Left ventricle myocardium inferior (tissue), 1 donor: ENCODE measurements around the gene IL37. TPM values are rescaled to one million over a fixed set of nuclear protein-coding genes. Genes with fewer than 3 reads are reported as not detected.

Experiments
- DNase-seq: peaks from one replicate; pipeline ENCODE4 v3.0.0-alpha.2; 2020
- H3K27ac ChIP-seq: fragments of 200-600 bp; replicated peaks from 2 replicates; pipeline ENCODE4 v1.8.0; 2021
- H3K27me3 ChIP-seq: fragments of 200-600 bp; 2 replicates; pipeline ENCODE4 v1.8.0; 2021; ENCODE audit warnings: low read depth
- H3K36me3 ChIP-seq: fragments of 200-600 bp; 2 replicates; pipeline ENCODE4 v1.8.0; 2021
- H3K4me1 ChIP-seq: fragments of 200-600 bp; 2 replicates; pipeline ENCODE4 v1.8.0; 2021
- H3K4me3 ChIP-seq: fragments of 200-600 bp; 2 replicates; pipeline ENCODE4 v1.8.0; 2021; ENCODE audit warnings: mild to moderate bottlenecking, moderate library complexity
- H3K9me3 ChIP-seq: fragments of 200-600 bp; replicated peaks from 2 replicates; pipeline ENCODE4 v1.8.0; 2021
- CTCF ChIP-seq: fragments of 200-600 bp; IDR thresholded peaks from 2 replicates; pipeline ENCODE4 v1.8.0; 2021; ENCODE audit warnings: antibody characterized with exemption, mild to moderate bottlenecking, borderline replicate concordance
- intact Hi-C: fragments of 100-400 bp; cut with micrococcal nuclease; formaldehyde crosslinking; loops from one replicate; pipeline ENCODE4 v1.11.0; 2022
- total RNA-seq: library from RNA; stranded (reverse); fragmentation: NEBNext Ultra II Directional; extraction: Animal tissue kit (Norgen Biotek cat#: 25700); gene quantifications from one replicate; pipeline ENCODE4 v1.2.1, GENCODE V29; 2021
- donor health status: DM: no; HTN: yes; CAD: no; lungs with severe emphysema.

The IL37 gene
- total RNA-seq, 1 donor from 2014 or later = not detected

DNA sequence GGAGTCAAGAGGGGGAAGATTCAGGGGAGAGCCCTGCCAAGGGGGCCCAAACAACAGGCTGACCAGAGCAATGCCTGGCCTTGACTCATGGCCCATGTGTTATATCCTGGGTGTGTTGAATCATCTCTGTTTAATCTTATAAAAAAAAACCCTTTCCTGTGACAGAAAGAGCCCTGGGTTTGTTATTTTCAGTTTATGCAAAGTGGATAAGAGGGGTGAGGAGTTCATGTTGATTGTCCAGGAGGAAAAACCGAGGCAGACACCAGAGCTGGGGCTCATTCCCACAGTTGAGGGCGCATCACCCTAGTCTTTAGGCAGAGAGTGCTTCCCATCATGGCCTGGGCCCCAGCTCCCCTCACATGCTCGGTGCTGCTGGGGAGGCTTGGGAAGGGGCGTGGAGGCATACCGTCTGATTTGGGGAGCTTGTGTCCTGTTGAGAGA is 30.9 kb upstream of the IL37 start:
- Histone ChIP-seq H3K4me1 (no peaks in the 10 kb centered on the region), H3K36me3 (no peaks in the 10 kb centered on the region), H3K9me3 (no peaks in the 10 kb centered on the region), H3K27me3 (peaks cover 22% of the 10 kb centered on the region), H3K27ac (no peak overlapping the region), H3K4me3 (no peak overlapping the region)
- no peak for DNase-seq
- intact Hi-C loops = loop anchor here (10.0 kb wide), 1 partner anchor 125 kb away; no protein-coding TSS in a partner anchor
- no peak for TF ChIP-seq CTCF

DNA sequence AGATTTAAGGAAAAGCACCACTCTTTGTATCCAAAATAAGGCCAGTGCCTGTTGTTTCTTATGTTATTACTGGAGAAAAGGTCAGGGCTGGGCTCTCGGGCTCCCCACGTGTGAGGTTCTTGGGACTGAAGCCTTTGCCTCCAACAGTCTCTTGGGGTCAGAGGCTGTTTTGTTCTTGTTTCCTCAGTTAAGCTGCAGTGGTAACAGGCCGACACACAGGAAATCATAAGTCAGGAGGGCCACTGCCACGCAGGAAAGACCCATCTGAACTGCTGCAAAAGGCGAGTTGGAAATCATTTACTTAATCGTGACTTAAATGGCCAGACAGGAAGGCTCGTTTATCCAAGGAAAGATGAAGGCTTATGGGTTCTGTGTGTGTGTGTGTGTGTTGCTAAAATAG is 30.3 kb upstream of the IL37 start:
- H3K4me3 ChIP-seq = no peak overlapping the region
- H3K27me3 ChIP-seq = peaks cover 17% of the 10 kb centered on the region
- no peak for TF ChIP-seq CTCF
- no peak overlapping the region for H3K27ac ChIP-seq
- no peaks in the 10 kb centered on the region for H3K4me1 ChIP-seq
- no peak for DNase-seq
- no peaks in the 10 kb centered on the region for H3K9me3 ChIP-seq
- H3K36me3 ChIP-seq = no peaks in the 10 kb centered on the region
- intact Hi-C loops = loop anchor here (10.0 kb wide), 1 partner anchor 126 kb away; no protein-coding TSS in a partner anchor

GRCh38 chr2:112881217-112881985 is 29.6 kb upstream of the IL37 start:
- Histone ChIP-seq H3K4me1 (no peaks in the 10 kb centered on the region), H3K4me3 (no peak overlapping the region), H3K9me3 (no peaks in the 10 kb centered on the region), H3K27ac (no peak overlapping the region), H3K36me3 (no peaks in the 10 kb centered on the region), H3K27me3 (peaks cover 15% of the 10 kb centered on the region)
- DNase-seq = no peak
- intact Hi-C loops = loop anchor here (10.0 kb wide), 1 partner anchor 127 kb away; no protein-coding TSS in a partner anchor
- TF ChIP-seq CTCF = no peak

GRCh38 chr2:112883669-112884068 is 27.3 kb upstream of the IL37 start:
- no peaks in the 10 kb centered on the region for H3K36me3 ChIP-seq
- peaks cover 9% of the 10 kb centered on the region for H3K27me3 ChIP-seq
- no peak for DNase-seq
- no peak overlapping the region for H3K27ac ChIP-seq
- no peak overlapping the region for H3K4me3 ChIP-seq
- intact Hi-C loops = loop anchor here (10.0 kb wide), 1 partner anchor 129 kb away; no protein-coding TSS in a partner anchor
- no peaks in the 10 kb centered on the region for H3K9me3 ChIP-seq
- TF ChIP-seq CTCF = no peak
- H3K4me1 ChIP-seq = no peaks in the 10 kb centered on the region

DNA sequence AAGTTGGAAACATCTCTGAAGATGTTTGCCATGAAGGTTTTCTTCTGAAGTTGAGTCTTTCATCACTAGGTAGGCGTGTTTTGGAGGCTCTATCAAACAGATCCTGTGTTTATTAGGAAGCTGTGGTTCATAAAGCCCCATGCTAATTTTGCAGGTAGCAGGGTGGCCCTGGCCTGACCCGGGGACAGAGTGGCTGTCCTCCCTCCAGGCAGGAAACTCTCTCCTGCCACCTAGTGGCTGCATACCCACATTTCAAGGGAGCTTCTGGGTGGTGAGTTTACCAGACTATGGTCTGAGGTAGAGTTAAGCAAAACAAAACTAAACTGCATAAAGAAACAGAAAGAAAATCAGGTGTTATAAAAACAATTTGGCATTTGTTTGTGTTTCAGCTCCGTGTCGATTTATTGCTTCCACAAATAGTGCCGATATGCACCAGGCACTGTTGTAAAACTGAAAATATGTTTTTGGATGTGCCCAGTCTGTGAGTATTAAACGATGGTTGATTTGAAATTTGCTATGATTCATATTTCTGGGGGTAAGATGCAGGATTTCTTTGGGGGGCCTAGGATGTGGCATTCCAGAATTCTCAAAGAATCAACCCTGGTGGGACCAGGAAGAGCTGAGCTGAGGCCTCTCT is 26.0 kb upstream of the IL37 start:
- Histone ChIP-seq H3K4me3 (no peak overlapping the region), H3K27me3 (no peaks in the 10 kb centered on the region), H3K9me3 (no peaks in the 10 kb centered on the region), H3K36me3 (no peaks in the 10 kb centered on the region), H3K27ac (no peak overlapping the region), H3K4me1 (no peaks in the 10 kb centered on the region)
- TF ChIP-seq CTCF = peak; percentile 79
- peak; percentile 32 for DNase-seq
- intact Hi-C loops = loop anchor here (10.0 kb wide), 1 partner anchor 130 kb away; no protein-coding TSS in a partner anchor
